Measurements from ENCODE around the gene ZMYND19. TPM values are rescaled to one million over a fixed set of nuclear protein-coding genes. Genes with fewer than 3 reads are reported as not detected.

The ZMYND19 gene
- total and polyA plus RNA-seq, 2 of the 8 experiments (the other 6 are each of a cell fraction or from before 2014, with no cell fraction given): 42.4 to 58.7 TPM

- no peak for TF ChIP-seq JUN (IDR thresholded peaks at IDR 0.05; ENCODE audit: low read depth, low read length)
- TF ChIP-seq POLR2A (IDR thresholded peaks at IDR 0.05; ENCODE audit: control extremely low read depth in 1 of 2, low read depth in 2 of 2, low read length in 2 of 2): no peak
- TF ChIP-seq POLR2AphosphoS5 (IDR thresholded peaks at IDR 0.05; ENCODE audit: low read depth, low read length): no peak
- TF ChIP-seq YY1 (IDR thresholded peaks at IDR 0.05; ENCODE audit: low read depth, low read length): no peak
- TF ChIP-seq SIN3A (conservative IDR thresholded peaks at IDR 0.05 in 1 of 2, IDR thresholded peaks at IDR 0.05 in 1 of 2; ENCODE audit: low read depth in 1 of 2, low read length in 2 of 2): no peak
- no peak for TF ChIP-seq RFX5 (IDR thresholded peaks at IDR 0.05; ENCODE audit: borderline replicate concordance, low read depth, low read length)
- TF ChIP-seq TAF7 (optimal IDR thresholded peaks at IDR 0.05; ENCODE audit: borderline replicate concordance, low read depth, low read length): no peak
- TF ChIP-seq CHD1 (IDR thresholded peaks at IDR 0.05; ENCODE audit: low read depth, low read length): no peak
Observed at GRCh38 chr9:137575364-137575715, 15.0 kb downstream of the ZMYND19 start (continued).

All from H1 (cell line).